ES-I3 (cell line): ENCODE data around the gene ID2.

Experiments used
- H3K36me3 ChIP-seq: 2 replicates; pipeline ENCODE4 v1.6.1; 2013; ENCODE audit warnings: mild to moderate bottlenecking, low read length, control low read depth, moderate library complexity; ENCODE audit not compliant: insufficient read depth
- H3K4me1 ChIP-seq: 2 replicates; pipeline ENCODE4 v1.6.1; 2013; ENCODE audit warnings: mild to moderate bottlenecking, control low read depth, low read length; ENCODE audit not compliant: insufficient read depth
- H3K9ac ChIP-seq: 2 replicates; pipeline ENCODE4 v1.6.1; 2013; ENCODE audit warnings: low read depth, mild to moderate bottlenecking, low read length, moderate library complexity
- H3K9me3 ChIP-seq: 2 replicates; pipeline ENCODE4 v1.6.1; 2013; ENCODE audit warnings: mild to moderate bottlenecking, low read length, moderate library complexity; ENCODE audit not compliant: control insufficient read depth, insufficient read depth

ID2 gene

GRCh38 chr2:8679827-8680731 lies 1.8 kb upstream of the ID2 start:
- Histone ChIP-seq H3K9me3 (no peaks in the 10 kb centered on the region), H3K4me1 (peaks cover 13% of the 10 kb centered on the region; the same call in 1 of the 2 replicates), H3K9ac (peak overlapping the region; percentile 63; the same call in 1 of the 2 replicates), H3K36me3 (no peaks in the 10 kb centered on the region)

GRCh38 chr2:8680822-8681760 lies 765 bp upstream of the ID2 start:
- no peaks in the 10 kb centered on the region for H3K36me3 ChIP-seq
- no peaks in the 10 kb centered on the region for H3K9me3 ChIP-seq
- H3K4me1 ChIP-seq = peaks cover 13% of the 10 kb centered on the region; the same call in 1 of the 2 replicates
- peak overlapping the region; percentile 63; the same call in 1 of the 2 replicates for H3K9ac ChIP-seq

GRCh38 chr2:8682719-8683667 lies 1.1 kb downstream of the ID2 start:
- peak overlapping the region; percentile 79 for H3K9ac ChIP-seq
- no peaks in the 10 kb centered on the region for H3K36me3 ChIP-seq
- H3K9me3 ChIP-seq = no peaks in the 10 kb centered on the region
- peaks cover 9% of the 10 kb centered on the region; the same call in 1 of the 2 replicates for H3K4me1 ChIP-seq

- peaks cover 9% of the 10 kb centered on the region; the same call in 1 of the 2 replicates for H3K4me1 ChIP-seq
- no peaks in the 10 kb centered on the region for H3K36me3 ChIP-seq
- H3K9ac ChIP-seq = peak overlapping the region; percentile 59; the same call in 1 of the 2 replicates
- no peaks in the 10 kb centered on the region for H3K9me3 ChIP-seq
Measured at GRCh38 chr2:8684540-8684877, 2.7 kb downstream of the ID2 start.

GRCh38 chr2:8684878-8685696 lies 3.2 kb downstream of the ID2 start:
- Histone ChIP-seq H3K4me1 (peaks cover 8% of the 10 kb centered on the region; the same call in 1 of the 2 replicates), H3K9ac (peak overlapping the region; percentile 59), H3K36me3 (no peaks in the 10 kb centered on the region), H3K9me3 (no peaks in the 10 kb centered on the region)

GRCh38 chr2:8685697-8686358 lies 4.0 kb downstream of the ID2 start:
- Histone ChIP-seq H3K9me3 (no peaks in the 10 kb centered on the region), H3K36me3 (no peaks in the 10 kb centered on the region), H3K9ac (peak overlapping the region; percentile 59), H3K4me1 (peaks cover under 1% of the 10 kb centered on the region; the same call in 1 of the 2 replicates)

GRCh38 chr2:8691859-8692437 lies 10.1 kb downstream of the ID2 start:
- Histone ChIP-seq H3K4me1 (no peaks in the 10 kb centered on the region), H3K9me3 (no peaks in the 10 kb centered on the region), H3K9ac (no peak overlapping the region), H3K36me3 (no peaks in the 10 kb centered on the region)

- no peaks in the 10 kb centered on the region for H3K36me3 ChIP-seq
- H3K9me3 ChIP-seq = no peaks in the 10 kb centered on the region
- no peaks in the 10 kb centered on the region for H3K4me1 ChIP-seq
- peak overlapping the region; percentile 3; the same call in 1 of the 2 replicates for H3K9ac ChIP-seq
Measured at GRCh38 chr2:8692783-8693156, 10.9 kb downstream of the ID2 start.

GRCh38 chr2:8693157-8693821 lies 11.4 kb downstream of the ID2 start:
- H3K36me3 ChIP-seq = no peaks in the 10 kb centered on the region
- peak overlapping the region; percentile 44; the same call in 1 of the 2 replicates for H3K9ac ChIP-seq
- no peaks in the 10 kb centered on the region for H3K4me1 ChIP-seq
- H3K9me3 ChIP-seq = no peaks in the 10 kb centered on the region

- no peaks in the 10 kb centered on the region for H3K36me3 ChIP-seq
- H3K9ac ChIP-seq = no peak overlapping the region
- no peaks in the 10 kb centered on the region for H3K4me1 ChIP-seq
- no peaks in the 10 kb centered on the region for H3K9me3 ChIP-seq
Measured at GRCh38 chr2:8694737-8695136, 12.9 kb downstream of the ID2 start.

GRCh38 chr2:8697190-8697589 lies 15.3 kb downstream of the ID2 start:
- H3K4me1 ChIP-seq = no peaks in the 10 kb centered on the region

GRCh38 chr2:8699839-8700238 lies 18.0 kb downstream of the ID2 start:
- Histone ChIP-seq H3K9ac (no peak overlapping the region), H3K9me3 (no peaks in the 10 kb centered on the region), H3K36me3 (no peaks in the 10 kb centered on the region), H3K4me1 (no peaks in the 10 kb centered on the region)

More at GRCh38 chr2:8697190-8697589, 15.3 kb downstream of the ID2 start:
- Histone ChIP-seq H3K9ac (no peak overlapping the region), H3K9me3 (no peaks in the 10 kb centered on the region), H3K36me3 (no peaks in the 10 kb centered on the region)
